HEK293 (cell line): ENCODE results near the gene CRTC1.

Experiments
- KLF8 ChIP-seq: fragments of 450-650 bp; formaldehyde crosslinking; IDR thresholded peaks from 2 replicates; pipeline ENCODE4 v1.5.1; 2016; ENCODE audit warnings: missing biosample characterization, missing genetic modification characterization
- PRDM1 ChIP-seq: fragments of 450-650 bp; formaldehyde crosslinking; IDR thresholded peaks from 2 replicates; pipeline ENCODE4; 2016; ENCODE audit warnings: missing biosample characterization, missing genetic modification characterization
- TF ChIP-seq, protein P1 (sequence below): fragments of 450-650 bp; formaldehyde crosslinking; IDR thresholded peaks from 2 replicates; pipeline ENCODE4 v1.5.1; 2016; ENCODE audit warnings: missing biosample characterization, missing genetic modification characterization
- TF ChIP-seq, protein P2 (sequence below): fragments of 450-650 bp; formaldehyde crosslinking; IDR thresholded peaks from 2 replicates; pipeline ENCODE4 v1.5.1; 2016; ENCODE audit warnings: missing biosample characterization, missing genetic modification characterization
- TF ChIP-seq, protein P3 (sequence below): IDR thresholded peaks from 2 replicates; pipeline ENCODE4 v1.6.1; 2011; ENCODE audit warnings: mild to moderate bottlenecking, low read depth, low read length, borderline replicate concordance

DNA sequence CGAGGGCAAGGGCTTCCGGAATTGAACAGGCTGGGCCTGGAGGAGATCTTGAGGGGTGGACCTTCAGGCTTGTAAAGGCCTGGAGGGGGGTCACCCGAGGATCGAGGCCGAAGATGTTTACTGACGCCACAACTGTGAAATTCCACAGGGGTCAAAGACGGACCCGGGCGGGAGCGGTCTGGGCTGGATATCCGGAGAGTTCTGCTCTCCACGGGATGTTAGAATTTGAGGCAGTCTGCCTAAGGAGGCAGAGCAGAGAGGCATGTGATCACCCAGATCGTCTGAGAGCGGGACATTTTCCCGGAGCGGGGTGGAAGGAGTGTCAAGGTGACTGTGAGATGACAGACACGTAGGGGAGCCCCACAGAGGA lies 33.5 kb upstream of the CRTC1 start:
- no peak for TF ChIP-seq PRDM1 (tag by site-specific recombination)
- TF ChIP-seq, protein P1, sequence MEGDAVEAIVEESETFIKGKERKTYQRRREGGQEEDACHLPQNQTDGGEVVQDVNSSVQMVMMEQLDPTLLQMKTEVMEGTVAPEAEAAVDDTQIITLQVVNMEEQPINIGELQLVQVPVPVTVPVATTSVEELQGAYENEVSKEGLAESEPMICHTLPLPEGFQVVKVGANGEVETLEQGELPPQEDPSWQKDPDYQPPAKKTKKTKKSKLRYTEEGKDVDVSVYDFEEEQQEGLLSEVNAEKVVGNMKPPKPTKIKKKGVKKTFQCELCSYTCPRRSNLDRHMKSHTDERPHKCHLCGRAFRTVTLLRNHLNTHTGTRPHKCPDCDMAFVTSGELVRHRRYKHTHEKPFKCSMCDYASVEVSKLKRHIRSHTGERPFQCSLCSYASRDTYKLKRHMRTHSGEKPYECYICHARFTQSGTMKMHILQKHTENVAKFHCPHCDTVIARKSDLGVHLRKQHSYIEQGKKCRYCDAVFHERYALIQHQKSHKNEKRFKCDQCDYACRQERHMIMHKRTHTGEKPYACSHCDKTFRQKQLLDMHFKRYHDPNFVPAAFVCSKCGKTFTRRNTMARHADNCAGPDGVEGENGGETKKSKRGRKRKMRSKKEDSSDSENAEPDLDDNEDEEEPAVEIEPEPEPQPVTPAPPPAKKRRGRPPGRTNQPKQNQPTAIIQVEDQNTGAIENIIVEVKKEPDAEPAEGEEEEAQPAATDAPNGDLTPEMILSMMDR (tag by site-specific recombination) = no peak
- TF ChIP-seq, protein P2, sequence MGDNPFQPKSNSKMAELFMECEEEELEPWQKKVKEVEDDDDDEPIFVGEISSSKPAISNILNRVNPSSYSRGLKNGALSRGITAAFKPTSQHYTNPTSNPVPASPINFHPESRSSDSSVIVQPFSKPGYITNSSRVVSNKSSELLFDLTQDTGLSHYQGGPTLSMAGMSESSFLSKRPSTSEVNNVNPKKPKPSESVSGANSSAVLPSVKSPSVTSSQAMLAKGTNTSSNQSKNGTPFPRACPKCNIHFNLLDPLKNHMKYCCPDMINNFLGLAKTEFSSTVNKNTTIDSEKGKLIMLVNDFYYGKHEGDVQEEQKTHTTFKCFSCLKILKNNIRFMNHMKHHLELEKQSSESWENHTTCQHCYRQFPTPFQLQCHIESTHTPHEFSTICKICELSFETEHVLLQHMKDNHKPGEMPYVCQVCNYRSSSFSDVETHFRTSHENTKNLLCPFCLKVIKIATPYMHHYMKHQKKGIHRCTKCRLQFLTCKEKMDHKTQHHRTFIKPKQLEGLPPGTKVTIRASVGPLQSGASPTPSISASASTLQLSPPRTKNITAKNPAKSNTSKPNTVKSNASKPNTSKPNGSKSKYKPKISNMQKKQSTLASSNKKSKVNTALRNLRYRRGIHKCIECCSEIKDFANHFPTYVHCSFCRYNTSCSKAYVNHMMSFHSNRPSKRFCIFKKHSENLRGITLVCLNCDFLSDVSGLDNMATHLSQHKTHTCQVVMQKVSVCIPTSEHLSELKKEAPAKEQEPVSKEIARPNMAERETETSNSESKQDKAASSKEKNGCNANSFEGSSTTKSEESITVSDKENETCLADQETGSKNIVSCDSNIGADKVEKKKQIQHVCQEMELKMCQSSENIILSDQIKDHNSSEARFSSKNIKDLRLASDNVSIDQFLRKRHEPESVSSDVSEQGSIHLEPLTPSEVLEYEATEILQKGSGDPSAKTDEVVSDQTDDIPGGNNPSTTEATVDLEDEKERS (tag by site-specific recombination) = no peak
- TF ChIP-seq, protein P3, sequence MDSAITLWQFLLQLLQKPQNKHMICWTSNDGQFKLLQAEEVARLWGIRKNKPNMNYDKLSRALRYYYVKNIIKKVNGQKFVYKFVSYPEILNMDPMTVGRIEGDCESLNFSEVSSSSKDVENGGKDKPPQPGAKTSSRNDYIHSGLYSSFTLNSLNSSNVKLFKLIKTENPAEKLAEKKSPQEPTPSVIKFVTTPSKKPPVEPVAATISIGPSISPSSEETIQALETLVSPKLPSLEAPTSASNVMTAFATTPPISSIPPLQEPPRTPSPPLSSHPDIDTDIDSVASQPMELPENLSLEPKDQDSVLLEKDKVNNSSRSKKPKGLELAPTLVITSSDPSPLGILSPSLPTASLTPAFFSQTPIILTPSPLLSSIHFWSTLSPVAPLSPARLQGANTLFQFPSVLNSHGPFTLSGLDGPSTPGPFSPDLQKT = no peak
- no peak for TF ChIP-seq KLF8 (tag by site-specific recombination)
